WI38 (cell line): ENCODE results near the gene SHF.

Experiments
- H3K4me3 ChIP-seq: 2 replicates; pipeline ENCODE4 v1.5.1; 2011; ENCODE audit warnings: low read depth, mild to moderate bottlenecking, control low read depth, low read length
- CTCF ChIP-seq: IDR thresholded peaks from 2 replicates; pipeline ENCODE4 v1.5.1; 2012; ENCODE audit warnings: low read depth, mild to moderate bottlenecking, control low read depth, low read length

The SHF gene

GRCh38 chr15:45162771-45163507, 24.8 kb downstream of the SHF start:
- H3K4me3 ChIP-seq = no peak overlapping the region
- peak; percentile 95 for TF ChIP-seq CTCF

GRCh38 chr15:45161666-45162065, 26.1 kb downstream of the SHF start:
- H3K4me3 ChIP-seq = no peak overlapping the region
- TF ChIP-seq CTCF = no peak

- TF ChIP-seq CTCF = no peak
- H3K4me3 ChIP-seq = no peak overlapping the region
Measured at GRCh38 chr15:45157974-45158373, 29.8 kb downstream of the SHF start.

- no peak for TF ChIP-seq CTCF
- H3K4me3 ChIP-seq = no peak overlapping the region
Measured at GRCh38 chr15:45156744-45157455, 30.9 kb downstream of the SHF start.

GRCh38 chr15:45155739-45156138, 32.0 kb downstream of the SHF start:
- H3K4me3 ChIP-seq = no peak overlapping the region
- TF ChIP-seq CTCF = no peak

GRCh38 chr15:45151998-45152828, 35.6 kb downstream of the SHF start:
- no peak overlapping the region for H3K4me3 ChIP-seq
- TF ChIP-seq CTCF = no peak
